ENCODE results near the gene FAM227A.

DNA sequence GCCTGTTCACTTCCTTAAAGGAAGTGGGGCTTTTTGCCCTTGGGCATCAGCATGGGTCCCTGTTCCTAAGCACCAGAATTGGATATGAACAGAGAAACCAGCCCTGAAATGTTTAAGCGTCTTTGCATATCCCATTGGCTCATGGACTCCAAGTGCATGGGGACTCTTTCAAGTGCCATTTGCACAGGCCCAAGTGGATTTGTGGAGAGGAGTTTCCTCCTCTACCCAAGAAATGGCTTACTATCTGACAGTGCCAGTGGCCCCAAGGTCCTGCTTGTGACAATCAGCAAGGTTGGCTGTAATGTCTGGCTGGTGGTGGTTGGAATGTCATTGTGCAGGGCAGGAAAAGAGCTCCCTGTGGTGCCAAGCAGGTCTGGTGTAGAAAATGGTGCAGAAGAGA, 29.6 kb upstream of the FAM227A start:
- TF ChIP-seq, protein P1, sequence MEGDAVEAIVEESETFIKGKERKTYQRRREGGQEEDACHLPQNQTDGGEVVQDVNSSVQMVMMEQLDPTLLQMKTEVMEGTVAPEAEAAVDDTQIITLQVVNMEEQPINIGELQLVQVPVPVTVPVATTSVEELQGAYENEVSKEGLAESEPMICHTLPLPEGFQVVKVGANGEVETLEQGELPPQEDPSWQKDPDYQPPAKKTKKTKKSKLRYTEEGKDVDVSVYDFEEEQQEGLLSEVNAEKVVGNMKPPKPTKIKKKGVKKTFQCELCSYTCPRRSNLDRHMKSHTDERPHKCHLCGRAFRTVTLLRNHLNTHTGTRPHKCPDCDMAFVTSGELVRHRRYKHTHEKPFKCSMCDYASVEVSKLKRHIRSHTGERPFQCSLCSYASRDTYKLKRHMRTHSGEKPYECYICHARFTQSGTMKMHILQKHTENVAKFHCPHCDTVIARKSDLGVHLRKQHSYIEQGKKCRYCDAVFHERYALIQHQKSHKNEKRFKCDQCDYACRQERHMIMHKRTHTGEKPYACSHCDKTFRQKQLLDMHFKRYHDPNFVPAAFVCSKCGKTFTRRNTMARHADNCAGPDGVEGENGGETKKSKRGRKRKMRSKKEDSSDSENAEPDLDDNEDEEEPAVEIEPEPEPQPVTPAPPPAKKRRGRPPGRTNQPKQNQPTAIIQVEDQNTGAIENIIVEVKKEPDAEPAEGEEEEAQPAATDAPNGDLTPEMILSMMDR (IDR thresholded peaks at IDR 0.05): no peak
- no peak for TF ChIP-seq POLR2A (IDR thresholded peaks at IDR 0.05)
